GM18505 (cell line): ENCODE results near the gene LBX1.

ENCODE experiments used
- ATAC-seq: cut with Tn5 transposase; IDR thresholded peaks from one replicate; pipeline ENCODE4 v1.9.1; 2021; ENCODE audit not compliant: unreplicated experiment
- POLR2A ChIP-seq: IDR thresholded peaks from 4 replicates; pipeline ENCODE4 v1.6.1; 2011; ENCODE audit warnings: borderline replicate concordance; ENCODE audit not compliant: insufficient read depth, insufficient read length; ENCODE audit errors: extremely low read depth

Gene LBX1

DNA sequence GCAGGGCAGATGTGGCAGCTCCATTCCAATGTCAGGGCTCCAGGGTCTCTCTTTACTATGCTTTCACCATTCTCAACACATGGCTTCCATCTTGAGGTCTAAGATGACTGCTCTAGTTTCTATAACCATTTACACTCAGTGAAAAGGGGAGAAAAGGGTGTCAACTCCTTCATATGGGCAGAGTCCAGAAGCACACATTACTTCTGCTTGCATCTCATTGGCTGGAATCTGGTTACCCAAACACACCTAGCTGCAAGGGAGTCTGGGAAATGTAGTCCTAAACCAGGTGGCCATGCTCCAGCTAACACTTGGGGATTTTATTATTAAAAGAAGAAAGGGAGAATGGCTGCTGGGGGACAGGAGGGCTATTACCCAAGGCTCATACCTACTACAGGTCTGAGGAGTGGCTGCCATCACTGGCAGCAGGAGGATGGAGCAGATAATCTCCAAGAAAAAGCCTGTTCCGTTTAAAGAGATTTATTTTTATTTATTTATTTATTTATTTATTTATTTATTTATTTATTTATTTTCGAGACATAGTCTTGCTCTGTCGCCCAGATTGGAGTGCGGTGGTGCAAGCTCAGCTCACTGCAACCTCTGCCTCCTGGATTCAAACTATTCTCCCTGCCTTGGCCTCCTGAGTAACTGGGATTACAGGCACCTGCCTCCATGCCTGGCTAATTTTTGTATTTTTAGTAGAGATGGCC, 29.1 kb upstream of the LBX1 start:
- no peak for ATAC-seq
- no peak for TF ChIP-seq POLR2A

DNA sequence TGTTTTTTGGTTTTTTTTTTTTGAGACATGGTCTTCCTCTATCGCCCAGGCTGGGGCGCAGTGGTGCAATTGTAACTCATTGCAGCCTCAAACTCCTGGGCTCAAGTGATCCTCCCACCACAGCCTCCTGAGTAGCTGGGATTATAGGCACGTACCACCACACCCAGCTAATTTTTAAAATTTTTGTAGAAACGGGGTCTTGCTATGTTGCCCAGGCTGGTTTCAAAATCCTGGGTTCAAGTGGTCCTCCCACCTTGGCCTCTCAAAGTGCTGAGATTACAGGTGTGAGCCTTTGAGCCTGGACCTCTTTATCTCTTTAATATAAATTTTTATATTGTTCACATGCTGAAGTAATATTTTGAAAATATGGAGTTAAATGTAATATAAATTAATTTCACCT, 28.2 kb upstream of the LBX1 start:
- no peak for ATAC-seq
- no peak for TF ChIP-seq POLR2A

- no peak for ATAC-seq
- no peak for TF ChIP-seq POLR2A
Measured at GRCh38 chr10:101257084-101257483, 27.8 kb upstream of the LBX1 start.

GRCh38 chr10:101256387-101256786, 27.1 kb upstream of the LBX1 start:
- ATAC-seq, result no peak
- TF ChIP-seq POLR2A, result no peak

GRCh38 chr10:101250136-101250535, 20.9 kb upstream of the LBX1 start:
- ATAC-seq, result no peak
- TF ChIP-seq POLR2A, result no peak

- TF ChIP-seq POLR2A, result no peak
- no peak for ATAC-seq
Measured at GRCh38 chr10:101249171-101249581, 19.9 kb upstream of the LBX1 start.

- no peak for TF ChIP-seq POLR2A
- ATAC-seq, result no peak
Measured at GRCh38 chr10:101246639-101247038, 17.4 kb upstream of the LBX1 start.

DNA sequence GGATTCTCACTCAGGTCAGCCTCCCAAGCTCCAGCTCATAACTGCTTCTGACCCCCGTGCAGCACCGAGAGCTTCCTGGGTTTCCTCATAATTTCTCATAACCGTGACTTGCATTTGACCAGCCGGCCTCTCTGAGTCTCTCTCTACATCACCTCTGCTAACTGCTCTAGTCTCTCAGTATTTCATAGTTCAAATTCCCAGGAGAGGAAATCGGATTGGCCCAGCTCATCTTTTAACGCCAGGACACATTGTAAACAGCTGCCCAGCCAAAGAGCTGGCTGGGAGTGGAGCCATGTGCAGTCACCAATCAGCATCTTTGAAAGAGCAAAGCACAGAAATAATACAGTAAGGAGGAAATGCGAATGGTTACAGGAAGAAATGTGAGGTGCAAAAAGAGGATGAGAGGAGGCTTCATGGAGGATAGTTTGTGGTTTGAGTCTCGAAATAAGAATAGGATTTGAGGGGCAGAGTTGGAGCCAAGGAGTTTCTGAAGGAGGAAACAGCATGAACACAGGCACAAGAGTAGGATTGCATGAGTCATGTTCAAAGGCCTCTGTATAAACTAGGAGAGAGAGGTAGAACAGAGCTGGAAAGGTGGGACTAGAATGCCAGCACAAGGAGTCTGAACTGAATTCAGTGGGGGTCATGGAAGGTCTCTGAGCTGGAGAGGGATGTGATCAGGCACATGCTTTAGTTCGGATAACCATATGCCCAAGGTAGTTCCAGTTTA, 15.2 kb upstream of the LBX1 start:
- TF ChIP-seq POLR2A, result no peak
- no peak for ATAC-seq

DNA sequence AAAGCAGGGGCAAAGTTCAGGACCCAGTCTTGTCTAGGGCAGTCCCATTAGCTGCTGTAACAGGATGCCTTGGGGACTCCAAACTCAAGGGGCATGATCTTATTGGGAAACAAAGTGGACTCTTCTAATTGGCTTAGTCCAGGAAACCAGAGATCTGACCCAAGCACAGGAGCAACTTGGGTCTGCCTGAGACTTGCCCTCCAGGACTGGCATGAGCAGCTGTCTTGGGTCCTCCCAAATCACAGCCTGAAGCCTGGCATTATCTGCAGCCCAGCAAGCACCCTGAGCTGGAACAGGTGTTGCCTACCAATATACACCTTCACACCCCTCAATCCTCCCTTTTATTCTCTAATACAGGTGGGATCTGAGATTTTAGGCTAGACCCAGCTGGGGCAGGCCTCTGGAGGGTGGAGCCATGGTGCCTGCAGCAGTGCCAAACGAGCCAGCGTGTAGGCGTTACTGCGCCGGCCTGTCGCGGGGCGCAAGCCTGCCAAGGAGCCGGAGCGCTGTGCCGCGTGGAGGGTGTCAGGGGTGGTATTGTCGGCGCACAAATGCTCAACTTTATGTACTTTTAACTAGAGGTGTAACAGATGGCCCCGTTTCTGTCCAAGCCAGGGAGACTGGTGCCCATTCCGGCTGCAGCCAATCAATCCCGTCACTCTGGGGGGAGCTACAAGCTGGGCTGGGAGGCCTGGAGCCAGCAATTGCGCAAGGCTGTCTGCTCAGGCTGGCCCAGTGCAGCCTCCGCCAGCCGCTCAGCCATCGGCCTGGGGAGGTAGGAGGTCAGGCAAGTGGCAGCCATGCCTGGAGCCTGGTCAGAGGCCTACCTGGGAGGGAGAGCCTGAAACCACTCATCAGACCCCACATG, 12.8 kb upstream of the LBX1 start:
- ATAC-seq, result no peak
- TF ChIP-seq POLR2A, result no peak

- no peak for ATAC-seq
- no peak for TF ChIP-seq POLR2A
Measured at GRCh38 chr10:101238732-101239105, 9.5 kb upstream of the LBX1 start.

GRCh38 chr10:101237982-101238731, 8.9 kb upstream of the LBX1 start:
- ATAC-seq, result no peak
- TF ChIP-seq POLR2A, result no peak

- no peak for TF ChIP-seq POLR2A
- no peak for ATAC-seq
Measured at GRCh38 chr10:101237081-101237981, 8.1 kb upstream of the LBX1 start.
